H1 (cell line): ENCODE data around the gene SYNPR. TPM values are rescaled to one million over a fixed set of nuclear protein-coding genes. Genes with fewer than 3 reads are reported as not detected.

Source experiments
- CTCF ChIA-PET: fragments of 300-600 bp; sonication (Branson Sonifier 250); formaldehyde crosslinking; loops from one replicate; lab custom pipeline; 2021; ENCODE audit not compliant: partially characterized antibody; lab: Charles Lee
- POLR2A ChIA-PET: fragments of 300-600 bp; sonication (Branson Sonifier 250); formaldehyde crosslinking; loops from one replicate; lab custom pipeline; 2021; ENCODE audit warnings: inconsistent platforms; ENCODE audit not compliant: partially characterized antibody; lab: Charles Lee
- DNase-seq, 2 experiments: peaks; one replicate each; pipeline versions ENCODE4 v3.0.0 to v3.0.0-alpha.2; 2010 to 2022; ENCODE audit warnings: low spot score in 2 of 2, low read depth in 1 of 2, mixed read lengths in 1 of 2
- FAIRE-seq: peaks from 2 replicates; lab custom pipeline; 2011; peaks lifted over from hg19 to GRCh38; lab: Jason Lieb, UNC
- H2AFZ ChIP-seq: 2 replicates; pipeline ENCODE4 v1.8.1; 2012; ENCODE audit warnings: low read length, inconsistent platforms
- H2AK5ac ChIP-seq: 2 replicates; pipeline ENCODE4 v1.6.1; 2013; ENCODE audit warnings: low read depth, low read length
- H2BK120ac ChIP-seq: replicated peaks from 2 replicates; pipeline ENCODE3; 2013; ENCODE audit warnings: low read depth, low read length, inconsistent platforms
- H2BK12ac ChIP-seq: 2 replicates; pipeline ENCODE4 v1.6.1; 2013; ENCODE audit warnings: low read depth, low read length
- H2BK15ac ChIP-seq: 2 replicates; pipeline ENCODE4 v1.6.1; 2013; ENCODE audit warnings: low read length
- H2BK20ac ChIP-seq: 2 replicates; pipeline ENCODE4 v1.6.1; 2013; ENCODE audit warnings: low read length
- H2BK5ac ChIP-seq: 2 replicates; pipeline ENCODE4 v1.6.1; 2013; ENCODE audit warnings: low read depth, low read length
- H3K14ac ChIP-seq: 2 replicates; pipeline ENCODE4 v1.6.1; 2013; ENCODE audit warnings: inconsistent platforms; ENCODE audit not compliant: insufficient read length
- H3K18ac ChIP-seq: 2 replicates; pipeline ENCODE4 v1.6.1; 2013; ENCODE audit warnings: low read length; ENCODE audit errors: extremely low read depth
- H3K23ac ChIP-seq: 2 replicates; pipeline ENCODE4 v1.6.1; 2013; ENCODE audit warnings: inconsistent platforms; ENCODE audit not compliant: insufficient read length
- H3K23me2 ChIP-seq: 2 replicates; pipeline ENCODE4 v1.6.1; 2013; ENCODE audit warnings: low read depth, low read length
- H3K27ac ChIP-seq: 2 replicates; pipeline ENCODE4 v1.6.1; 2011; ENCODE audit warnings: low read depth, low read length, inconsistent platforms
- H3K27me3 ChIP-seq, 4 experiments: replicated peaks in 1 of 4; 1 replicate in 1 of 4; 2 replicates in 3 of 4; pipeline versions ENCODE4 v1.6.1 to v1.8.1; 2011 to 2013; ENCODE audit warnings: low read length in 3 of 4, mild to moderate bottlenecking in 3 of 4, inconsistent platforms in 2 of 4, mixed read lengths in 2 of 4, moderate library complexity in 1 of 4; ENCODE audit not compliant: control insufficient read depth in 3 of 4, insufficient read depth in 3 of 4; ENCODE audit errors: extremely low read depth in 1 of 4
- H3K36me3 ChIP-seq, 4 experiments: 2 replicates each; pipeline versions ENCODE4 v1.6.1 to v1.8.1; 2011 to 2013; ENCODE audit warnings: mild to moderate bottlenecking in 4 of 4, low read length in 3 of 4, moderate library complexity in 2 of 4, control low read depth in 1 of 4, inconsistent platforms in 1 of 4; ENCODE audit not compliant: insufficient read depth in 4 of 4, control insufficient read depth in 2 of 4
- H3K4ac ChIP-seq: replicated peaks from 2 replicates; pipeline ENCODE3; 2013; ENCODE audit warnings: low read length, low read depth, mixed read lengths, inconsistent platforms; ENCODE audit not compliant: insufficient read length
- H3K4me1 ChIP-seq, 4 experiments: replicated peaks in 1 of 4; 1 replicate in 1 of 4; 2 replicates in 3 of 4; pipeline versions ENCODE4 v1.6.1 to v1.8.1; 2011 to 2013; ENCODE audit warnings: low read length in 3 of 4, inconsistent platforms in 2 of 4, mixed read lengths in 1 of 4; ENCODE audit not compliant: insufficient read depth in 4 of 4, control insufficient read depth in 3 of 4
- H3K4me2 ChIP-seq, 2 experiments: 2 replicates each; pipeline versions ENCODE4 v1.6.1 to v1.8.1; 2011 to 2013; ENCODE audit warnings: low read depth in 2 of 2, low read length in 2 of 2, control low read depth in 1 of 2, inconsistent platforms in 1 of 2, mild to moderate bottlenecking in 1 of 2; ENCODE audit not compliant: insufficient read depth in 1 of 2
- H3K4me3 ChIP-seq, 4 experiments: fragments of 200-600, 300-600 bp in 1 of 4; sonication (generic), shearing (Covaris generic), sonication (Bioruptor Twin) in 1 of 4; 2 replicates each; pipeline versions ENCODE4 v1.5.1 to v1.8.1; 2011 to 2016; ENCODE audit warnings: low read length in 4 of 4, low read depth in 3 of 4, control low read depth in 2 of 4, inconsistent platforms in 2 of 4, mild to moderate bottlenecking in 2 of 4, mixed read lengths in 1 of 4, moderate library complexity in 1 of 4; ENCODE audit not compliant: insufficient read depth in 2 of 4; ENCODE audit errors: extremely low read depth in 1 of 4
- H3K56ac ChIP-seq: replicated peaks from 2 replicates; pipeline ENCODE3; 2013; ENCODE audit warnings: low read depth, mild to moderate bottlenecking, mixed read lengths, low read length, inconsistent platforms; ENCODE audit not compliant: insufficient read length
- H3K79me1 ChIP-seq: 2 replicates; pipeline ENCODE4 v1.6.1; 2013; ENCODE audit warnings: low read depth, low read length, control low read depth
- H3K79me2 ChIP-seq, 2 experiments: 2 replicates each; pipeline versions ENCODE4 v1.6.1 to v1.8.1; 2012 to 2013; ENCODE audit warnings: low read length in 2 of 2, mild to moderate bottlenecking in 2 of 2, inconsistent platforms in 1 of 2; ENCODE audit not compliant: insufficient read depth in 2 of 2, control insufficient read depth in 1 of 2
- H3K9ac ChIP-seq, 4 experiments: replicated peaks in 1 of 4; 1 replicate in 1 of 4; 2 replicates in 3 of 4; pipeline versions ENCODE4 v1.6.1 to v1.8.1; 2011 to 2013; ENCODE audit warnings: low read depth in 3 of 4, low read length in 3 of 4, control low read depth in 2 of 4, mild to moderate bottlenecking in 2 of 4, moderate library complexity in 2 of 4, inconsistent platforms in 1 of 4; ENCODE audit errors: extremely low read depth in 1 of 4
- H3K9me3 ChIP-seq, 2 experiments: 2 replicates each; pipeline versions ENCODE4 v1.6.1 to v1.8.1; 2012 to 2013; ENCODE audit warnings: mild to moderate bottlenecking in 2 of 2, moderate library complexity in 2 of 2, control low read depth in 1 of 2, inconsistent platforms in 1 of 2, low read depth in 1 of 2, low read length in 1 of 2, mixed read lengths in 1 of 2; ENCODE audit not compliant: insufficient read depth in 2 of 2
- H4K20me1 ChIP-seq, 2 experiments: replicated peaks in 1 of 2; 2 replicates each; pipeline versions ENCODE3 to v1.8.1; 2011 to 2013; ENCODE audit warnings: inconsistent platforms in 2 of 2, low read length in 2 of 2, mild to moderate bottlenecking in 1 of 2; ENCODE audit not compliant: insufficient read depth in 2 of 2, control insufficient read depth in 1 of 2
- H4K5ac ChIP-seq: 2 replicates; pipeline ENCODE4 v1.6.1; 2013; ENCODE audit warnings: low read length, low read depth, mixed read lengths, inconsistent platforms; ENCODE audit not compliant: insufficient read length
- H4K8ac ChIP-seq: 2 replicates; pipeline ENCODE4 v1.8.0; 2013; ENCODE audit warnings: mild to moderate bottlenecking, moderate library complexity, low read length, inconsistent platforms; ENCODE audit not compliant: insufficient read depth; ENCODE audit errors: extremely low read depth
- H4K91ac ChIP-seq: replicated peaks from 2 replicates; pipeline ENCODE3; 2013; ENCODE audit warnings: low read length, mixed read lengths, inconsistent platforms; ENCODE audit not compliant: insufficient read length
- CEBPB ChIP-seq: IDR thresholded peaks from 2 replicates; pipeline ENCODE4 v1.6.1; 2012; ENCODE audit warnings: low read depth, low read length
- GTF2F1 ChIP-seq: IDR thresholded peaks from 2 replicates; pipeline ENCODE4 v1.6.1; 2012; ENCODE audit warnings: low read depth, low read length, improper control_type of control experiment, borderline replicate concordance
- JUND ChIP-seq: IDR thresholded peaks from 2 replicates; pipeline ENCODE4 v1.6.1; 2011; ENCODE audit warnings: mild to moderate bottlenecking, improper control_type of control experiment, low read length
- SIN3A ChIP-seq, 2 experiments: IDR thresholded peaks in 1 of 2; conservative IDR thresholded peaks in 1 of 2; 2 replicates each; pipeline ENCODE4 v1.6.1; 2011 to 2012; ENCODE audit warnings: low read length in 2 of 2, improper control_type of control experiment in 1 of 2, low read depth in 1 of 2, mild to moderate bottlenecking in 1 of 2
- SIX5 ChIP-seq: IDR thresholded peaks from 2 replicates; pipeline ENCODE4 v1.6.1; 2011; ENCODE audit warnings: mild to moderate bottlenecking, low read depth, low read length
- SRF ChIP-seq: IDR thresholded peaks from 2 replicates; pipeline ENCODE4 v1.6.1; 2011; ENCODE audit warnings: mild to moderate bottlenecking, low read depth, low read length, moderate library complexity
- WGBS, 2 experiments: shearing (Covaris generic) in 1 of 2; methylation state at CpG; one replicate each; pipeline versions ENCODE4 v1.1.6 to v1.1.7; 2013 to 2015; ENCODE audit warnings: low lambda C conversion rate in 2 of 2, mixed read lengths in 2 of 2, inconsistent platforms in 1 of 2, low coverage in 1 of 2, missing lambda C conversion rate in 1 of 2; ENCODE audit not compliant: insufficient replicate concordance in 2 of 2, insufficient coverage in 1 of 2, insufficient read length in 1 of 2; ENCODE audit errors: extremely low coverage in 1 of 2, missing lambda C conversion rate in 1 of 2; 5-methylcytosine and 5-hydroxymethylcytosine counted together
- polyA plus RNA-seq, 7 experiments: library from polyadenylated mRNA; depleted of rRNA in 3 of 7; stranded (reverse) in 5 of 7; unstranded in 2 of 7; fragments of >200 nt in 5 of 7; fragments of 200-250 nt in 2 of 7; gene quantifications; 1 replicate in 5 of 7; 2 replicates in 1 of 7; 4 replicates in 1 of 7; pipeline versions ENCODE4 v1.2.1 to v1.2.3, GENCODE V29; 2011 to 2013; ENCODE audit warnings: missing spikeins in 2 of 7, mixed read lengths in 2 of 7
- total RNA-seq: library from RNA; stranded (reverse); fragmentation: NEBNext Ultra II Directional; extraction: Animal tissue kit (Norgen Biotek cat#: 25700); gene quantifications from 2 replicates; pipeline ENCODE4 v1.2.1, GENCODE V29; 2021
- TF ChIP-seq, protein P1 (sequence below): IDR thresholded peaks from 2 replicates; pipeline ENCODE4 v1.6.1; 2012; ENCODE audit warnings: low read length, inconsistent platforms

Gene SYNPR
- total and polyA plus RNA-seq, 2 of the 8 experiments (the other 6 are each of a cell fraction or from before 2014, with no cell fraction given): 0.39 to 0.99 TPM

DNA sequence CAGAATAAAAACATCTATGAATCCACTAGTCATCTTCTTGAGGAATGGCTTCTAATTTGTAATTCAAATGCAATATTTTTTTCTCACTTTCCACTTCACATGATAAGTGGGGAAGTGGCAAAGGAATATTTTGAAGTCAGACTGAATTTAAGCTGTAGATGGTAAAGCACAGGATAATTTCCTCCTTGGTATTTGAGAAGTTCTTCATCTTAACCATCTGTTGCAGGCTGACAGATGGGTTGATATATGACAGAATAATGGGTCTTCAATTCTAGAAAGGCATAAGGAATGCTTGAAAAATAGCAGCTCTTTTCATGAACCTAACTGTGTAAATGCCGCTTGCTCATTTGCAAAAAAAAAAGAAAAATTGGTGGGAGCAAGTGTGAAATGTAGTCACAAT lies 307.8 kb downstream of the SYNPR start:
- Histone ChIP-seq H4K91ac (no peak overlapping the region), H4K8ac (no peak overlapping the region), H3K79me1 (no peaks in the 10 kb centered on the region), H2BK15ac (no peak overlapping the region), H3K9me3 (peaks cover 7 to 9% of the 10 kb centered on the region in 2 experiments; a peak in 3 of 4 replicates), H2BK12ac (no peak overlapping the region), H3K79me2 (no peaks in the 10 kb centered on the region), H3K27me3 (peaks cover 0 to 2% (median 0%) of the 10 kb centered on the region in 4 experiments; a peak in 1 of 7 replicates), H2BK5ac (no peak overlapping the region), H3K23me2 (no peaks in the 10 kb centered on the region), H3K9ac (no peak overlapping the region), H3K36me3 (no peaks in the 10 kb centered on the region), H4K5ac (no peak overlapping the region), H3K18ac (no peak overlapping the region), H4K20me1 (no peaks in the 10 kb centered on the region), H3K4ac (no peak overlapping the region), H2AK5ac (no peak overlapping the region), H3K4me2 (no peak overlapping the region), H2BK120ac (no peak overlapping the region), H3K4me1 (peaks cover 0 to 4% (median 1%) of the 10 kb centered on the region in 4 experiments; a peak in 2 of 7 replicates), H3K14ac (no peak overlapping the region), H2BK20ac (no peak overlapping the region), H3K23ac (no peak overlapping the region), H2AFZ (no peak overlapping the region), H3K27ac (no peak overlapping the region), H3K4me3 (no peak overlapping the region), H3K56ac (no peak overlapping the region)
- CTCF ChIA-PET: interaction anchor here (1.0 kb wide), 1 partner anchor 12 kb away, joined by 3 read pairs; no protein-coding TSS in a partner anchor
- WGBS, 2 experiments: 74% methylated on average over 1 of the region's 1 CpG; no CpG with 5 or more reads in 1 of the 2 experiments
- POLR2A ChIA-PET: no interaction called here
- FAIRE-seq (no peak), DNase-seq (no peak)
- TF ChIP-seq, protein P1, sequence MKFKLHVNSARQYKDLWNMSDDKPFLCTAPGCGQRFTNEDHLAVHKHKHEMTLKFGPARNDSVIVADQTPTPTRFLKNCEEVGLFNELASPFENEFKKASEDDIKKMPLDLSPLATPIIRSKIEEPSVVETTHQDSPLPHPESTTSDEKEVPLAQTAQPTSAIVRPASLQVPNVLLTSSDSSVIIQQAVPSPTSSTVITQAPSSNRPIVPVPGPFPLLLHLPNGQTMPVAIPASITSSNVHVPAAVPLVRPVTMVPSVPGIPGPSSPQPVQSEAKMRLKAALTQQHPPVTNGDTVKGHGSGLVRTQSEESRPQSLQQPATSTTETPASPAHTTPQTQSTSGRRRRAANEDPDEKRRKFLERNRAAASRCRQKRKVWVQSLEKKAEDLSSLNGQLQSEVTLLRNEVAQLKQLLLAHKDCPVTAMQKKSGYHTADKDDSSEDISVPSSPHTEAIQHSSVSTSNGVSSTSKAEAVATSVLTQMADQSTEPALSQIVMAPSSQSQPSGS: no peak
- no peak for TF ChIP-seq SIN3A (conservative IDR thresholded peaks at IDR 0.05 in 1 of 2, IDR thresholded peaks at IDR 0.05 in 1 of 2; ENCODE audit: low read depth in 1 of 2, low read length in 2 of 2)
- no peak for TF ChIP-seq SIX5
- TF ChIP-seq GTF2F1: no peak
- no peak for TF ChIP-seq CEBPB
- no peak for TF ChIP-seq SRF
- no peak for TF ChIP-seq JUND
